H9 (cell line): ENCODE measurements around the gene ITSN2. TPM values are rescaled to one million over a fixed set of nuclear protein-coding genes. Genes with fewer than 3 reads are reported as not detected.

Experiments used
- DNase-seq: peaks from one replicate; pipeline ENCODE4 v3.0.0-alpha.2; 2017
- H2AFZ ChIP-seq: one replicate; pipeline ENCODE4 v1.6.1; 2013; ENCODE audit warnings: mild to moderate bottlenecking, low read length, control low read depth, moderate library complexity
- H2AK5ac ChIP-seq: 2 replicates; pipeline ENCODE4 v1.6.1; 2013; ENCODE audit warnings: low read length, control low read depth, mixed read lengths; ENCODE audit not compliant: insufficient read length
- H2BK120ac ChIP-seq: one replicate; pipeline ENCODE4 v1.6.1; 2013; ENCODE audit warnings: low read depth, mild to moderate bottlenecking, low read length, control low read depth, inconsistent platforms; ENCODE audit not compliant: poor library complexity, severe bottlenecking
- H2BK12ac ChIP-seq: 2 replicates; pipeline ENCODE4 v1.6.1; 2013; ENCODE audit warnings: low read length, control low read depth, mixed read lengths, low read depth; ENCODE audit not compliant: insufficient read length
- H2BK15ac ChIP-seq: 2 replicates; pipeline ENCODE4 v1.6.1; 2013; ENCODE audit warnings: low read depth, low read length, control low read depth
- H2BK20ac ChIP-seq: one replicate; pipeline ENCODE4 v1.6.1; 2013; ENCODE audit warnings: low read depth, mild to moderate bottlenecking, low read length, control low read depth, inconsistent platforms; ENCODE audit not compliant: poor library complexity, severe bottlenecking
- H2BK5ac ChIP-seq: 2 replicates; pipeline ENCODE4 v1.6.1; 2013; ENCODE audit warnings: low read length, control low read depth, mixed read lengths; ENCODE audit not compliant: insufficient read length
- H3K14ac ChIP-seq: 2 replicates; pipeline ENCODE4 v1.6.1; 2013; ENCODE audit warnings: low read length, control low read depth; ENCODE audit not compliant: insufficient read depth
- H3K18ac ChIP-seq: 2 replicates; pipeline ENCODE4 v1.6.1; 2013; ENCODE audit warnings: low read depth, mild to moderate bottlenecking, mixed read lengths, low read length, control low read depth; ENCODE audit not compliant: insufficient read length
- H3K23ac ChIP-seq: 2 replicates; pipeline ENCODE4 v1.6.1; 2013; ENCODE audit warnings: low read length, control low read depth, mixed read lengths, low read depth; ENCODE audit not compliant: insufficient read length
- H3K23me2 ChIP-seq: 2 replicates; pipeline ENCODE4 v1.6.1; 2013; ENCODE audit warnings: low read depth, mild to moderate bottlenecking, mixed read lengths, low read length, control low read depth; ENCODE audit not compliant: insufficient read length, poor library complexity, severe bottlenecking
- H3K27ac ChIP-seq: 2 replicates; pipeline ENCODE4 v1.5.1; 2013; ENCODE audit warnings: low read length, control low read depth, mixed read lengths, low read depth; ENCODE audit not compliant: insufficient read length
- H3K27me3 ChIP-seq: 2 replicates; pipeline ENCODE4 v1.6.1; 2013; ENCODE audit warnings: low read length, control low read depth, inconsistent platforms; ENCODE audit not compliant: insufficient read depth
- H3K4ac ChIP-seq: 2 replicates; pipeline ENCODE4 v1.6.1; 2013; ENCODE audit warnings: low read depth, mild to moderate bottlenecking, control low read depth, inconsistent platforms, low read length, moderate library complexity
- H3K4me1 ChIP-seq: 2 replicates; pipeline ENCODE4 v1.6.1; 2013; ENCODE audit warnings: low read length, control low read depth, inconsistent platforms; ENCODE audit not compliant: insufficient read depth
- H3K4me2 ChIP-seq: 2 replicates; pipeline ENCODE4 v1.6.1; 2013; ENCODE audit warnings: low read length, control low read depth, mixed read lengths; ENCODE audit not compliant: insufficient read length, insufficient read depth
- H3K56ac ChIP-seq: 2 replicates; pipeline ENCODE4 v1.6.1; 2013; ENCODE audit warnings: low read depth, mild to moderate bottlenecking, mixed read lengths, low read length, control low read depth; ENCODE audit not compliant: insufficient read length
- H3K79me1 ChIP-seq: 2 replicates; pipeline ENCODE4 v1.6.1; 2013; ENCODE audit warnings: low read depth, mild to moderate bottlenecking, moderate library complexity, low read length, control low read depth, inconsistent platforms; ENCODE audit not compliant: insufficient read depth, poor library complexity, severe bottlenecking
- H3K79me2 ChIP-seq: 2 replicates; pipeline ENCODE4 v1.6.1; 2013; ENCODE audit warnings: low read length, control low read depth, inconsistent platforms; ENCODE audit not compliant: insufficient read depth
- H3K9ac ChIP-seq: 2 replicates; pipeline ENCODE4 v1.6.1; 2013; ENCODE audit warnings: low read length, control low read depth, mixed read lengths; ENCODE audit not compliant: insufficient read length; ENCODE audit errors: extremely low read depth
- H3K9me3 ChIP-seq: one replicate; pipeline ENCODE4 v1.6.1; 2013; ENCODE audit warnings: low read depth, low read length, inconsistent platforms; ENCODE audit not compliant: control insufficient read depth
- H3T11ph ChIP-seq: one replicate; pipeline ENCODE4 v1.6.1; 2013; ENCODE audit warnings: mild to moderate bottlenecking, low read length, control low read depth, inconsistent platforms
- H4K20me1 ChIP-seq: one replicate; pipeline ENCODE4 v1.6.1; 2013; ENCODE audit not compliant: control insufficient read depth, insufficient read length, insufficient read depth
- H4K5ac ChIP-seq: 2 replicates; pipeline ENCODE4 v1.6.1; 2013; ENCODE audit warnings: low read depth, mild to moderate bottlenecking, mixed read lengths, low read length, control low read depth; ENCODE audit not compliant: insufficient read length
- H4K8ac ChIP-seq: replicated peaks from 2 replicates; pipeline ENCODE4 v1.6.1; 2013; ENCODE audit warnings: low read length, control low read depth, mixed read lengths, low read depth; ENCODE audit not compliant: insufficient read length
- H4K91ac ChIP-seq: 2 replicates; pipeline ENCODE4 v1.6.1; 2013; ENCODE audit warnings: low read depth, mild to moderate bottlenecking, moderate library complexity, mixed read lengths, low read length, control low read depth; ENCODE audit not compliant: insufficient read length
- H3K27ac Mint-ChIP-seq, 3 experiments: 2 replicates in 2 of 3; 3 replicates in 1 of 3; pipeline ENCODE4 v1.8.0; 2020 to 2021; ENCODE audit warnings: mixed read lengths in 3 of 3, mild to moderate bottlenecking in 1 of 3, moderate library complexity in 1 of 3
- H3K27me3 Mint-ChIP-seq: 2 replicates; pipeline ENCODE4 v1.8.0; 2021; ENCODE audit warnings: low read depth, mild to moderate bottlenecking, moderate library complexity, mixed read lengths
- H3K36me3 Mint-ChIP-seq, 3 experiments: 2 replicates in 2 of 3; 3 replicates in 1 of 3; pipeline ENCODE4 v1.8.0; 2020 to 2021; ENCODE audit warnings: low read depth in 3 of 3, mixed read lengths in 3 of 3; ENCODE audit not compliant: insufficient read depth in 1 of 3
- H3K4me1 Mint-ChIP-seq, 2 experiments: 2 replicates each; pipeline ENCODE4 v1.8.0; 2020; ENCODE audit warnings: mixed read lengths in 2 of 2
- H3K4me3 Mint-ChIP-seq, 2 experiments: 2 replicates in 1 of 2; 3 replicates in 1 of 2; pipeline ENCODE4 v1.8.0; 2020 to 2021; ENCODE audit warnings: mild to moderate bottlenecking in 2 of 2, mixed read lengths in 2 of 2, moderate library complexity in 1 of 2
- H3K9me3 Mint-ChIP-seq, 2 experiments: 2 replicates in 1 of 2; 3 replicates in 1 of 2; pipeline ENCODE4 v1.8.0; 2020; ENCODE audit warnings: mild to moderate bottlenecking in 2 of 2, mixed read lengths in 2 of 2, moderate library complexity in 1 of 2
- CTCF ChIP-seq: fragments of 200-600 bp; sonication (generic); conservative IDR thresholded peaks from 3 replicates; pipeline ENCODE4 v1.8.0; 2021; ENCODE audit warnings: antibody characterized with exemption, mild to moderate bottlenecking
- WGBS: extraction: QIAGEN DNeasy Blood & Tissue Kit; methylation state at CpG from one replicate; pipeline ENCODE4 v1.1.7; 2013; ENCODE audit warnings: missing lambda C conversion rate, low lambda C conversion rate, mixed read lengths; ENCODE audit not compliant: insufficient read length; ENCODE audit errors: extremely low coverage; 5-methylcytosine and 5-hydroxymethylcytosine counted together
- total RNA-seq: library from RNA; stranded (reverse); gene quantifications from 2 replicates; pipeline ENCODE4 v1.2.1, GENCODE V29; 2021

The ITSN2 gene
- total RNA-seq, 1 experiment from 2014 or later = 17.0 TPM

GRCh38 chr2:24211408-24211807 is 148.9 kb downstream of the ITSN2 start:
- Histone ChIP-seq H3K79me1 (no peaks in the 10 kb centered on the region), H3K79me2 (no peaks in the 10 kb centered on the region), H3K27ac (no peak overlapping the region), H4K91ac (no peak overlapping the region), H4K5ac (no peak overlapping the region), H2BK20ac (no peak overlapping the region), H2BK12ac (no peak overlapping the region), H3K9ac (no peak overlapping the region), H3K4me1 (no peaks in the 10 kb centered on the region), H3K56ac (no peak overlapping the region), H2BK5ac (no peak overlapping the region), H2BK120ac (no peak overlapping the region), H2AFZ (no peak overlapping the region), H2AK5ac (no peak overlapping the region), H2BK15ac (no peak overlapping the region), H3K18ac (no peak overlapping the region), H3K14ac (no peak overlapping the region), H3K4me2 (no peak overlapping the region), H3K23me2 (no peaks in the 10 kb centered on the region), H3K4ac (no peak overlapping the region), H4K20me1 (no peaks in the 10 kb centered on the region), H4K8ac (no peak overlapping the region), H3T11ph (no peak overlapping the region), H3K9me3 (no peaks in the 10 kb centered on the region), H3K23ac (no peak overlapping the region), H3K27me3 (no peaks in the 10 kb centered on the region)
- Mint-ChIP-seq H3K4me3 (no peak overlapping the region), H3K4me1 (peaks cover 0 to 4% of the 10 kb centered on the region in 2 experiments; a peak in 2 of 4 replicates), H3K27me3 (no peaks in the 10 kb centered on the region; the same call in 1 of the 2 replicates), H3K9me3 (no peaks in the 10 kb centered on the region; a peak in 1 of 5 replicates), H3K27ac (no peak overlapping the region), H3K36me3 (peaks cover 0 to 8% (median 0%) of the 10 kb centered on the region in 3 experiments; a peak in 4 of 7 replicates)
- no peak for DNase-seq
- no CpG with 5 or more reads among the region's 7 CpGs for WGBS
- TF ChIP-seq CTCF = no peak
